HG03469 (cell line): ENCODE results near the gene EFEMP2.

Source experiments
- ATAC-seq: cut with Tn5 transposase; IDR thresholded peaks from one replicate; pipeline ENCODE4 v1.9.1; 2021; ENCODE audit warnings: mild to moderate bottlenecking, moderate library complexity, moderate number of reproducible peaks; ENCODE audit not compliant: unreplicated experiment

Gene EFEMP2

GRCh38 chr11:65885808-65886536 lies 13.4 kb upstream of the EFEMP2 start:
- ATAC-seq = no peak

- no peak for ATAC-seq
Measured at GRCh38 chr11:65885231-65885630, 12.6 kb upstream of the EFEMP2 start.

GRCh38 chr11:65884716-65885092 lies 12.1 kb upstream of the EFEMP2 start:
- no peak for ATAC-seq

- ATAC-seq = no peak
Measured at GRCh38 chr11:65883786-65884715, 11.5 kb upstream of the EFEMP2 start.

- ATAC-seq = no peak
Measured at GRCh38 chr11:65883058-65883761, 10.6 kb upstream of the EFEMP2 start.

GRCh38 chr11:65882120-65883057 lies 9.8 kb upstream of the EFEMP2 start:
- no peak for ATAC-seq

GRCh38 chr11:65880844-65881421 lies 8.3 kb upstream of the EFEMP2 start:
- ATAC-seq = no peak

- no peak for ATAC-seq
Measured at GRCh38 chr11:65880027-65880426, 7.4 kb upstream of the EFEMP2 start.

- no peak for ATAC-seq
Measured at GRCh38 chr11:65879617-65880016, 7.0 kb upstream of the EFEMP2 start, which contains the start of gene CTSW. Gene CTSW (plus strand): TSS chr11:65879837. CDS start chr11:65879855, 18 bp downstream.

- ATAC-seq = peak; percentile 60
Measured at GRCh38 chr11:65873318-65874156, 937 bp upstream of the EFEMP2 start.

GRCh38 chr11:65871811-65872548 lies 620 bp downstream of the EFEMP2 start:
- no peak for ATAC-seq

GRCh38 chr11:65870706-65871681 lies 1.6 kb downstream of the EFEMP2 start:
- ATAC-seq = no peak

GRCh38 chr11:65870307-65870658 lies 2.3 kb downstream of the EFEMP2 start:
- ATAC-seq = no peak

GRCh38 chr11:65869643-65870306 lies 2.8 kb downstream of the EFEMP2 start:
- no peak for ATAC-seq

- ATAC-seq = no peak
Measured at GRCh38 chr11:65868907-65869306, 3.7 kb downstream of the EFEMP2 start.

- no peak for ATAC-seq
Measured at GRCh38 chr11:65868076-65868667, 4.4 kb downstream of the EFEMP2 start.
